Measurements from ENCODE around the gene RAG1. TPM values are rescaled to one million over a fixed set of nuclear protein-coding genes. Genes with fewer than 3 reads are reported as not detected.

RAG1 gene
- total and polyA plus RNA-seq, 9 of the 15 experiments (the other 6 are each of a cell fraction or from before 2014, with no cell fraction given), result 0.49 to 2.5 (median 1.7) TPM

DNA sequence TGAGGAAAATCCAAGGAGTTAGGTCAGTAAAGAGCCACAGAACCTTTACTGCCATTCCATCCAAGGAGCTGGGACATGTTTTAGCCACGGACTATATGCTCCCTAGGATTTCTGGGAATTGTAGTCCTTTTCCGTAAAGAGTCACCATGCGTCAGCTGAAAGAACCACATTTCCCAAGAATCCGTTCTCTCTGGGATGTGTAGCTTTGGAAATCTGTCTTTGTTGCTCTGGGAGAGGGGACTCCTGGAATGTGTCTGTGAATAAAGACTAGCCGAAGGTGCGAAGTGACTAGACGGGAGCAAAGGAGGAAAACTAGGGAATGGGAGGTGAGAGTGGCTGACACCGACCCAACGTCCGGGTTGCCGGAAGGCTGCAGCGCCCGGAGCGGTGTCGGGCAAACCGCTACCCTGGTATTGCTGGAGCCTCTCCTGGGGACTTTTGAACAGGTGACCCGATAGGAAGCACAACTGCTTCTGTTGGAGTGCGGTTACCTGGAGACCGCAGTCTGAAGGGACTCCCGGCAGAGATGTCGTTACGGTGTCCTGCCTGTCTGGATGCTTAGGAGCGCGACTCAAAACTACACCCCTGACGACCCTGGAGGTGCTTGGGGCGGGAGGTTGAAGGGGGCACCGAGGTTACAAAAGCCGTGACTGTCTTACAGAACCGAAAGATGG, 26.6 kb downstream of the RAG1 start, which contains the start of gene IFTAP (continued):
- peak; percentile 38; the same call in 1 of the 2 replicates for TF ChIP-seq ESRRA (IDR thresholded peaks at IDR 0.05; ENCODE audit: borderline replicate concordance, low read depth)
- peak; percentile 68; the same call in 1 of the 2 replicates for TF ChIP-seq ZNF79 (CRISPR knock-in tag; IDR thresholded peaks at IDR 0.05; ENCODE audit: low read depth)
- TF ChIP-seq, protein P1, sequence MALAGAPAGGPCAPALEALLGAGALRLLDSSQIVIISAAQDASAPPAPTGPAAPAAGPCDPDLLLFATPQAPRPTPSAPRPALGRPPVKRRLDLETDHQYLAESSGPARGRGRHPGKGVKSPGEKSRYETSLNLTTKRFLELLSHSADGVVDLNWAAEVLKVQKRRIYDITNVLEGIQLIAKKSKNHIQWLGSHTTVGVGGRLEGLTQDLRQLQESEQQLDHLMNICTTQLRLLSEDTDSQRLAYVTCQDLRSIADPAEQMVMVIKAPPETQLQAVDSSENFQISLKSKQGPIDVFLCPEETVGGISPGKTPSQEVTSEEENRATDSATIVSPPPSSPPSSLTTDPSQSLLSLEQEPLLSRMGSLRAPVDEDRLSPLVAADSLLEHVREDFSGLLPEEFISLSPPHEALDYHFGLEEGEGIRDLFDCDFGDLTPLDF (CRISPR knock-in tag; IDR thresholded peaks at IDR 0.05), result no peak; the same call in 1 of the 2 replicates
- no peak for TF ChIP-seq TAL1 (IDR thresholded peaks at IDR 0.05)
- TF ChIP-seq ZNF584 (CRISPR knock-in tag; IDR thresholded peaks at IDR 0.05; ENCODE audit: low read depth), result peak; percentile 83; the same call in 1 of the 2 replicates
- TF ChIP-seq, protein P2, sequence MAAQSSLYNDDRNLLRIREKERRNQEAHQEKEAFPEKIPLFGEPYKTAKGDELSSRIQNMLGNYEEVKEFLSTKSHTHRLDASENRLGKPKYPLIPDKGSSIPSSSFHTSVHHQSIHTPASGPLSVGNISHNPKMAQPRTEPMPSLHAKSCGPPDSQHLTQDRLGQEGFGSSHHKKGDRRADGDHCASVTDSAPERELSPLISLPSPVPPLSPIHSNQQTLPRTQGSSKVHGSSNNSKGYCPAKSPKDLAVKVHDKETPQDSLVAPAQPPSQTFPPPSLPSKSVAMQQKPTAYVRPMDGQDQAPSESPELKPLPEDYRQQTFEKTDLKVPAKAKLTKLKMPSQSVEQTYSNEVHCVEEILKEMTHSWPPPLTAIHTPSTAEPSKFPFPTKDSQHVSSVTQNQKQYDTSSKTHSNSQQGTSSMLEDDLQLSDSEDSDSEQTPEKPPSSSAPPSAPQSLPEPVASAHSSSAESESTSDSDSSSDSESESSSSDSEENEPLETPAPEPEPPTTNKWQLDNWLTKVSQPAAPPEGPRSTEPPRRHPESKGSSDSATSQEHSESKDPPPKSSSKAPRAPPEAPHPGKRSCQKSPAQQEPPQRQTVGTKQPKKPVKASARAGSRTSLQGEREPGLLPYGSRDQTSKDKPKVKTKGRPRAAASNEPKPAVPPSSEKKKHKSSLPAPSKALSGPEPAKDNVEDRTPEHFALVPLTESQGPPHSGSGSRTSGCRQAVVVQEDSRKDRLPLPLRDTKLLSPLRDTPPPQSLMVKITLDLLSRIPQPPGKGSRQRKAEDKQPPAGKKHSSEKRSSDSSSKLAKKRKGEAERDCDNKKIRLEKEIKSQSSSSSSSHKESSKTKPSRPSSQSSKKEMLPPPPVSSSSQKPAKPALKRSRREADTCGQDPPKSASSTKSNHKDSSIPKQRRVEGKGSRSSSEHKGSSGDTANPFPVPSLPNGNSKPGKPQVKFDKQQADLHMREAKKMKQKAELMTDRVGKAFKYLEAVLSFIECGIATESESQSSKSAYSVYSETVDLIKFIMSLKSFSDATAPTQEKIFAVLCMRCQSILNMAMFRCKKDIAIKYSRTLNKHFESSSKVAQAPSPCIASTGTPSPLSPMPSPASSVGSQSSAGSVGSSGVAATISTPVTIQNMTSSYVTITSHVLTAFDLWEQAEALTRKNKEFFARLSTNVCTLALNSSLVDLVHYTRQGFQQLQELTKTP (IDR thresholded peaks at IDR 0.05; ENCODE audit: low read depth in 1 of 2, partially characterized antibody in 2 of 2), result peak; percentile 84 to 99
- TF ChIP-seq ZNF212 (CRISPR knock-in tag; IDR thresholded peaks at IDR 0.05), result no peak
- TF ChIP-seq TEAD2 (tag; IDR thresholded peaks at IDR 0.05), result peak; percentile 82
- TF ChIP-seq CEBPG (CRISPR knock-in tag; IDR thresholded peaks at IDR 0.05), result no peak
- peak in 1 of 2 experiments; percentile 52; a peak in 2 of 4 replicates for TF ChIP-seq CEBPG (tag; conservative IDR thresholded peaks at IDR 0.05 in 1 of 2, IDR thresholded peaks at IDR 0.05 in 1 of 2)
- TF ChIP-seq CTBP1 (IDR thresholded peaks at IDR 0.05; ENCODE audit: borderline replicate concordance), result peak; percentile 72; the same call in 1 of the 2 replicates
- TF ChIP-seq, protein P3, sequence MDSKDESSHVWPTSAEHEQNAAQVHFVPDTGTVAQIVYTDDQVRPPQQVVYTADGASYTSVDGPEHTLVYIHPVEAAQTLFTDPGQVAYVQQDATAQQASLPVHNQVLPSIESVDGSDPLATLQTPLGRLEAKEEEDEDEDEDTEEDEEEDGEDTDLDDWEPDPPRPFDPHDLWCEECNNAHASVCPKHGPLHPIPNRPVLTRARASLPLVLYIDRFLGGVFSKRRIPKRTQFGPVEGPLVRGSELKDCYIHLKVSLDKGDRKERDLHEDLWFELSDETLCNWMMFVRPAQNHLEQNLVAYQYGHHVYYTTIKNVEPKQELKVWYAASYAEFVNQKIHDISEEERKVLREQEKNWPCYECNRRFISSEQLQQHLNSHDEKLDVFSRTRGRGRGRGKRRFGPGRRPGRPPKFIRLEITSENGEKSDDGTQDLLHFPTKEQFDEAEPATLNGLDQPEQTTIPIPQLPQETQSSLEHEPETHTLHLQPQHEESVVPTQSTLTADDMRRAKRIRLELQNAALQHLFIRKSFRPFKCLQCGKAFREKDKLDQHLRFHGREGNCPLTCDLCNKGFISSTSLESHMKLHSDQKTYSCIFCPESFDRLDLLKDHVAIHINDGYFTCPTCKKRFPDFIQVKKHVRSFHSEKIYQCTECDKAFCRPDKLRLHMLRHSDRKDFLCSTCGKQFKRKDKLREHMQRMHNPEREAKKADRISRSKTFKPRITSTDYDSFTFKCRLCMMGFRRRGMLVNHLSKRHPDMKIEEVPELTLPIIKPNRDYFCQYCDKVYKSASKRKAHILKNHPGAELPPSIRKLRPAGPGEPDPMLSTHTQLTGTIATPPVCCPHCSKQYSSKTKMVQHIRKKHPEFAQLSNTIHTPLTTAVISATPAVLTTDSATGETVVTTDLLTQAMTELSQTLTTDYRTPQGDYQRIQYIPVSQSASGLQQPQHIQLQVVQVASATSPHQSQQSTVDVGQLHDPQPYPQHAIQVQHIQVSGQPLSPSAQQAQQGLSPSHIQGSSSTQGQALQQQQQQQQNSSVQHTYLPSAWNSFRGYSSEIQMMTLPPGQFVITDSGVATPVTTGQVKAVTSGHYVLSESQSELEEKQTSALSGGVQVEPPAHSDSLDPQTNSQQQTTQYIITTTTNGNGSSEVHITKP (IDR thresholded peaks at IDR 0.05; ENCODE audit: partially characterized antibody), result peak; percentile 33
- peak; percentile 61 for TF ChIP-seq ASH1L (IDR thresholded peaks at IDR 0.05; ENCODE audit: borderline replicate concordance, low read depth, partially characterized antibody)
- peak; percentile 96 for TF ChIP-seq ZNF766 (CRISPR knock-in tag; conservative IDR thresholded peaks at IDR 0.05)
- TF ChIP-seq STAT5A (IDR thresholded peaks at IDR 0.05; ENCODE audit: borderline replicate concordance, low read length), result peak; percentile 31; the same call in 1 of the 2 replicates
- TF ChIP-seq HDAC3 (IDR thresholded peaks at IDR 0.05; ENCODE audit: borderline replicate concordance, partially characterized antibody), result peak; percentile 32
- 0 out of 2 replicates have a peak, but pooled peaks have one; percentile 29 for TF ChIP-seq CEBPB (tag; IDR thresholded peaks at IDR 0.05)

All from K562 (cell line).